Gastrocnemius medialis (tissue), 4 donors: ENCODE results near the gene ADAMTS19.

Experiments used
- POLR2A ChIP-seq, 2 donors: fragments of 450-650 bp; IDR thresholded peaks; one replicate each; pipeline ENCODE4 v1.6.1; 2017; ENCODE audit warnings: antibody characterized with exemption in 2 of 2, mild to moderate bottlenecking in 2 of 2, moderate library complexity in 2 of 2
- TF ChIP-seq, protein P1 (sequence below), 5 experiments: fragments of 450-650 bp in 3 of 5; fragments of 200-600 bp in 2 of 5; sonication (generic) in 2 of 5; IDR thresholded peaks in 4 of 5; conservative IDR thresholded peaks in 1 of 5; 1 replicate in 4 of 5; 2 replicates in 1 of 5; pipeline ENCODE4 v1.5.1; 2016 to 2019; ENCODE audit warnings: antibody characterized with exemption in 5 of 5, mild to moderate bottlenecking in 3 of 5, moderate library complexity in 3 of 5

- TF ChIP-seq, protein P1, sequence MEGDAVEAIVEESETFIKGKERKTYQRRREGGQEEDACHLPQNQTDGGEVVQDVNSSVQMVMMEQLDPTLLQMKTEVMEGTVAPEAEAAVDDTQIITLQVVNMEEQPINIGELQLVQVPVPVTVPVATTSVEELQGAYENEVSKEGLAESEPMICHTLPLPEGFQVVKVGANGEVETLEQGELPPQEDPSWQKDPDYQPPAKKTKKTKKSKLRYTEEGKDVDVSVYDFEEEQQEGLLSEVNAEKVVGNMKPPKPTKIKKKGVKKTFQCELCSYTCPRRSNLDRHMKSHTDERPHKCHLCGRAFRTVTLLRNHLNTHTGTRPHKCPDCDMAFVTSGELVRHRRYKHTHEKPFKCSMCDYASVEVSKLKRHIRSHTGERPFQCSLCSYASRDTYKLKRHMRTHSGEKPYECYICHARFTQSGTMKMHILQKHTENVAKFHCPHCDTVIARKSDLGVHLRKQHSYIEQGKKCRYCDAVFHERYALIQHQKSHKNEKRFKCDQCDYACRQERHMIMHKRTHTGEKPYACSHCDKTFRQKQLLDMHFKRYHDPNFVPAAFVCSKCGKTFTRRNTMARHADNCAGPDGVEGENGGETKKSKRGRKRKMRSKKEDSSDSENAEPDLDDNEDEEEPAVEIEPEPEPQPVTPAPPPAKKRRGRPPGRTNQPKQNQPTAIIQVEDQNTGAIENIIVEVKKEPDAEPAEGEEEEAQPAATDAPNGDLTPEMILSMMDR (IDR thresholded peaks at IDR 0.05 in 4 of 5, conservative IDR thresholded peaks at IDR 0.05 in 1 of 5), result no peak
- TF ChIP-seq POLR2A (IDR thresholded peaks at IDR 0.05), result no peak
These were observed 35.1 kb upstream of the ADAMTS19 start for GRCh38 chr5:129425031-129425430.
